Measurements from ENCODE around the gene XXYLT1. TPM values are rescaled to one million over a fixed set of nuclear protein-coding genes. Genes with fewer than 3 reads are reported as not detected.

The XXYLT1 gene
- total RNA-seq, 1 experiment from 2014 or later = 10.9 TPM

- Histone ChIP-seq H3K9me2 (ENCODE audit: insufficient read depth) (no peaks in the 10 kb centered on the region), H4K20me1 (ENCODE audit: insufficient read depth) (no peaks in the 10 kb centered on the region), H3K27me3 (ENCODE audit: insufficient read depth, low read length) (no peaks in the 10 kb centered on the region), H2AFZ (ENCODE audit: low read depth, low read length, poor library complexity, severe bottlenecking) (no peak overlapping the region), H3K36me3 (ENCODE audit: control insufficient read depth in 1 of 2, insufficient read depth in 2 of 2, low read length in 2 of 2) (no peaks in the 10 kb centered on the region), H3K9me3 (ENCODE audit: control insufficient read depth in 1 of 2, insufficient read depth in 1 of 2, low read depth in 1 of 2, low read length in 2 of 2) (no peaks in the 10 kb centered on the region), H3K4me3 (replicated peaks in 1 of 2; ENCODE audit: low read depth in 1 of 2, low read length in 2 of 2) (no peak overlapping the region), H3K79me2 (ENCODE audit: insufficient read depth, low read length) (no peaks in the 10 kb centered on the region), H3K9ac (ENCODE audit: low read length) (no peak overlapping the region), H3K4me1 (ENCODE audit: control insufficient read depth in 1 of 2, insufficient read depth in 2 of 2, low read length in 2 of 2) (no peaks in the 10 kb centered on the region), H3K27ac (ENCODE audit: low read depth, low read length) (no peak overlapping the region), H3K4me2 (ENCODE audit: low read length) (no peak overlapping the region)
- POLR2A ChIA-PET = no interaction called here
- DNase-seq (ENCODE audit: low read depth, low spot score) (no peak), ATAC-seq (no peak)
- CTCF ChIA-PET = no interaction called here
- intact Hi-C loops (cut with micrococcal nuclease) = no loop called here
- BruUV-seq (replicated peaks) = no TSS peak
- RAD21 ChIA-PET (ENCODE audit: low non-redundant PET in 1 of 2, low total read pairs in 2 of 2, uncharacterized antibody in 2 of 2, unreplicated experiment in 2 of 2) = no interaction called here
- TF ChIP-seq ZBTB33 (IDR thresholded peaks at IDR 0.05; ENCODE audit: extremely low read depth, insufficient replicate concordance, low read length) (no peak), POLR2AphosphoS5 (IDR thresholded peaks at IDR 0.05; ENCODE audit: low read depth, low read length) (no peak), EZH2 (IDR thresholded peaks at IDR 0.05) (no peak), ZFX (IDR thresholded peaks at IDR 0.05) (no peak), CTCF (IDR thresholded peaks at IDR 0.05 in 2 of 3, conservative IDR thresholded peaks at IDR 0.05 in 1 of 3; ENCODE audit: borderline replicate concordance in 1 of 3, insufficient read depth in 1 of 3, low read depth in 2 of 3, low read length in 2 of 3) (no peak), TCF7L2 (IDR thresholded peaks at IDR 0.05; ENCODE audit: borderline replicate concordance, extremely low read depth, insufficient read depth, insufficient read length) (no peak), ELF1 (IDR thresholded peaks at IDR 0.05; ENCODE audit: borderline replicate concordance, low read depth) (no peak), EGR1 (IDR thresholded peaks at IDR 0.05; ENCODE audit: low read depth) (no peak), CBX3 (IDR thresholded peaks at IDR 0.05; ENCODE audit: low read depth) (no peak), FOSL1 (IDR thresholded peaks at IDR 0.05; ENCODE audit: low read depth) (no peak), RAD21 (IDR thresholded peaks at IDR 0.05; ENCODE audit: low read depth) (no peak), POLR2A (IDR thresholded peaks at IDR 0.05; ENCODE audit: borderline replicate concordance, extremely low read depth, insufficient read depth, insufficient read length) (no peak), SRF (IDR thresholded peaks at IDR 0.05; ENCODE audit: low read depth) (no peak), MAX (IDR thresholded peaks at IDR 0.05) (no peak), REST (IDR thresholded peaks at IDR 0.05; ENCODE audit: low read depth) (no peak), ATF3 (IDR thresholded peaks at IDR 0.05) (no peak), JUND (IDR thresholded peaks at IDR 0.05) (no peak)
These were observed 108.1 kb downstream of the XXYLT1 start for GRCh38 chr3:195162816-195163215.

All from HCT116 (cell line).